Spleen (tissue), 7 donors: ENCODE measurements around the gene ZBTB3.

Experiments used
- CTCF ChIP-seq, 11 experiments: fragments of 200-600 bp in 7 of 11; fragments of 450-650 bp in 4 of 11; sonication (generic) in 4 of 11; IDR thresholded peaks in 8 of 11; conservative IDR thresholded peaks in 3 of 11; 1 replicate in 7 of 11; 2 replicates in 4 of 11; pipeline versions ENCODE4 v1.4.0 to v1.8.0; 2016 to 2021; ENCODE audit warnings: antibody characterized with exemption in 11 of 11, inconsistent platforms in 4 of 11, mild to moderate bottlenecking in 1 of 11
- POLR2A ChIP-seq, 3 donors: fragments of 450-650 bp; IDR thresholded peaks; one replicate each; pipeline ENCODE4 v1.5.1; 2017; ENCODE audit warnings: antibody characterized with exemption in 3 of 3, mild to moderate bottlenecking in 1 of 3
- donor health status: DM: no; HTN: no; CAD: no; lungs with moderate emphysema.
- donor health status: DM: no; HTN: no; CAD: no.
- donor health status: DM: no; HTN: no; CAD: no.

DNA sequence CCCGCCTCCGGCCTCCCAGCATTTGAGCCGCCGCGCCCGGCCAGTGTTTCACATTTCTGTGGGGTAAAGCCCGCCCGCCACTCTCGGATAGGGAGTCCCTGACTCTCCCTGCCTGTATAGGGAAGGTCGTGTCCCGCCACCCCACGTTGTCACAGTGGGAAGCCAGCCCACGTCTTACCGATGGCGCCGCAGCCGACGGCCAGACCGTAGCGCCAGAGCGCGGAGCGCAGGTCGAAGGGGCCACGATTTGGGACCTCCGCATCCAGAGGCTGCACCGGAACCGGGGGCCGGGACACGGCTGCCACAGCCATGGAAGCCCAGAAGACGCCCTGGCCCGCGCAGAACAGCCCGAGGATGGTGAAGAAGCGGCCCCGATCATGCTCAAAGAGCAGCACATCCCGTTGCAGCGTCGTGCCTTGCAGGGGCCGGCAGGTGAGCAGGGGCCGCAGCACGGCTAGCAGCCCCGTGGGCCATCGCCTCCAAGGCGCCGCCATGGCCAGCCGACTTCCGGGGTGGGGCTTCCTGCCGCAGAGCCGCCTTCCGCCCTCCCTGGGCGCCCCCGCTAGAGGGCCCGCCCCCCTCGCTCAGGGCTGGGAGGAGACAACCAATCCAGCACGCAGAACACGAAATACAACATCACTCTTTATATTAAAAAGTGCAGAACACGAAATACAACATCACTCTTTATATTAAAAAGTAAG lies 37.7 kb upstream of the ZBTB3 start, which contains the start of gene TMEM223:
- TF ChIP-seq POLR2A (IDR thresholded peaks at IDR 0.05) (peak in 2 of 3 donors; percentile 10 to 87), CTCF (IDR thresholded peaks at IDR 0.05 in 8 of 11, conservative IDR thresholded peaks at IDR 0.05 in 3 of 11) (peak in 8 of 11 experiments; percentile 27 to 72 (median 48))
